Activated CD8-positive, alpha-beta T cell treated with anti-CD3 and anti-CD28 coated beads for 36 hours (primary cell): ENCODE measurements around the gene SNRPD3. TPM values are rescaled to one million over a fixed set of nuclear protein-coding genes. Genes with fewer than 3 reads are reported as not detected.
"Not testable (repeated sequence)": the region's sequence is repeated elsewhere in the genome, so short reads cannot be mapped to it uniquely, and the experiment has no call there.

ENCODE experiments used
- ATAC-seq: fragments of 200-7000 bp; cut with Tn5 transposase; one replicate; pipeline ENCODE4 v1.10.0; 2021; ENCODE audit warnings: mild to moderate bottlenecking, moderate library complexity
- CTCF ChIA-PET: fragments of 350-600 bp; sonication (Branson Sonifier 250); formaldehyde crosslinking; loops from one replicate; lab custom pipeline; 2021; ENCODE audit warnings: antibody characterized with exemption; lab: Charles Lee
- POLR2A ChIA-PET: fragments of 350-600 bp; sonication (Branson Sonifier 250); formaldehyde crosslinking; loops from one replicate; lab custom pipeline; 2021; ENCODE audit warnings: antibody characterized with exemption; lab: Charles Lee
- DNase-seq: peaks from one replicate; pipeline ENCODE4 v3.0.0-alpha.2; 2020
- H3K27ac Mint-ChIP-seq: one replicate; pipeline ENCODE4 v1.8.0; 2021; ENCODE audit warnings: mild to moderate bottlenecking, mixed read lengths
- H3K27me3 Mint-ChIP-seq: one replicate; pipeline ENCODE4 v1.8.0; 2021; ENCODE audit warnings: mixed read lengths
- H3K36me3 Mint-ChIP-seq: one replicate; pipeline ENCODE4 v1.8.0; 2021; ENCODE audit warnings: low read depth, mixed read lengths
- H3K4me1 Mint-ChIP-seq: one replicate; pipeline ENCODE4 v1.8.0; 2021; ENCODE audit warnings: low read depth, mixed read lengths
- H3K4me3 Mint-ChIP-seq: one replicate; pipeline ENCODE4 v1.8.0; 2021; ENCODE audit warnings: mild to moderate bottlenecking, moderate library complexity, mixed read lengths
- H3K9me3 Mint-ChIP-seq: one replicate; pipeline ENCODE4 v1.8.0; 2021; ENCODE audit warnings: mixed read lengths
- intact Hi-C: fragments of 100-400 bp; cut with micrococcal nuclease; formaldehyde crosslinking; loops from one replicate; pipeline ENCODE4 v1.10.0; 2022
- total RNA-seq, 2 experiments: library from RNA; stranded (reverse); gene quantifications; one replicate each; pipeline ENCODE4 v1.2.3, GENCODE V29; 2021

SNRPD3 gene
- total RNA-seq, 2 experiments from 2014 or later, result 153 to 165 TPM

GRCh38 chr22:24614794-24615193, 59.0 kb downstream of the SNRPD3 start:
- intact Hi-C loops, H3K36me3 Mint-ChIP-seq, POLR2A ChIA-PET, ATAC-seq, H3K9me3 Mint-ChIP-seq, DNase-seq, CTCF ChIA-PET, H3K27ac Mint-ChIP-seq, H3K4me1 Mint-ChIP-seq, H3K27me3 Mint-ChIP-seq, H3K4me3 Mint-ChIP-seq: not testable (repeated sequence)

- ATAC-seq, H3K9me3 Mint-ChIP-seq, H3K27me3 Mint-ChIP-seq, POLR2A ChIA-PET, CTCF ChIA-PET, H3K36me3 Mint-ChIP-seq, DNase-seq, H3K4me3 Mint-ChIP-seq, H3K27ac Mint-ChIP-seq, intact Hi-C loops, H3K4me1 Mint-ChIP-seq: not testable (repeated sequence)
These were observed 65.4 kb downstream of the SNRPD3 start for GRCh38 chr22:24621244-24621643.

GRCh38 chr22:24622596-24622995, 66.8 kb downstream of the SNRPD3 start:
- H3K27ac Mint-ChIP-seq, result peak overlapping the region; percentile 49
- H3K9me3 Mint-ChIP-seq, POLR2A ChIA-PET, H3K4me3 Mint-ChIP-seq, H3K36me3 Mint-ChIP-seq, H3K4me1 Mint-ChIP-seq, ATAC-seq, CTCF ChIA-PET, H3K27me3 Mint-ChIP-seq, intact Hi-C loops: not testable (repeated sequence)
- peak; percentile 38 for DNase-seq

Other genes starting within 250 kb of the SNRPD3 start
- gene ADORA2A, start 128.4 kb upstream of the SNRPD3 start, total RNA-seq, result 10 to 100 TPM; 41.4 to 42.9 TPM
- under 1 TPM; 0.16 to 0.49 TPM for gene UPB1, start 60.7 kb upstream of the SNRPD3 start, total RNA-seq
- 100 to 1,000 TPM in 1 of 2 experiments, 10 to 100 TPM in 1; 99.7 to 111 TPM for gene GUCD1, start 861 bp upstream of the SNRPD3 start, total RNA-seq
- gene LRRC75B, start 37.1 kb downstream of the SNRPD3 start, total RNA-seq, result 1 to 10 TPM; 1.2 to 1.5 TPM
- gene GGT1, start 47.2 kb downstream of the SNRPD3 start, total RNA-seq, result 10 to 100 TPM; 15.6 to 17.8 TPM
- gene PIWIL3, start 218.7 kb downstream of the SNRPD3 start, total RNA-seq, result not detected